Hepatocyte (in vitro differentiated cells): Measurements from ENCODE around the gene LRRTM3.

ENCODE experiments used
- CTCF ChIP-seq: fragments of 200-600 bp; sonication (generic); IDR thresholded peaks from 2 replicates; pipeline ENCODE4 v1.5.1; 2016; ENCODE audit warnings: antibody characterized with exemption, mild to moderate bottlenecking; ENCODE audit not compliant: poor library complexity
- EZH2 ChIP-seq: fragments of 200-600 bp; sonication (generic); IDR thresholded peaks from 2 replicates; pipeline ENCODE4 v1.6.1; 2016; ENCODE audit warnings: antibody characterized with exemption, mild to moderate bottlenecking, borderline replicate concordance
- EZH2phosphoT487 ChIP-seq: fragments of 200-600 bp; sonication (generic); IDR thresholded peaks from one replicate; pipeline ENCODE4 v1.6.1; 2018; ENCODE audit warnings: antibody characterized with exemption, mild to moderate bottlenecking, low read depth, moderate library complexity; ENCODE audit not compliant: unreplicated experiment, severe bottlenecking

GRCh38 chr10:66926841-66927240, 1.0 kb downstream of the LRRTM3 start:
- TF ChIP-seq CTCF: no peak
- TF ChIP-seq EZH2phosphoT487: no peak
- TF ChIP-seq EZH2: no peak
